Measurements from ENCODE around the gene TMEM184A.

Gene TMEM184A

GRCh38 chr7:1498370-1499305 lies 57.4 kb downstream of the TMEM184A start:
- Histone ChIP-seq H3K4me3 (ENCODE audit: low read length) (no peak overlapping the region), H3K9ac (ENCODE audit: low read length) (no peak overlapping the region), H3K4me1 (ENCODE audit: control insufficient read depth, low read depth, low read length) (peaks cover 3% of the 10 kb centered on the region), H3K27ac (ENCODE audit: low read length) (no peak overlapping the region), H3K36me3 (ENCODE audit: control insufficient read depth, low read depth, low read length) (peaks cover 50% of the 10 kb centered on the region), H3K9me3 (ENCODE audit: control insufficient read depth, low read depth, low read length) (no peaks in the 10 kb centered on the region), H3K27me3 (ENCODE audit: control insufficient read depth, insufficient read depth, low read length) (no peaks in the 10 kb centered on the region)

DNA sequence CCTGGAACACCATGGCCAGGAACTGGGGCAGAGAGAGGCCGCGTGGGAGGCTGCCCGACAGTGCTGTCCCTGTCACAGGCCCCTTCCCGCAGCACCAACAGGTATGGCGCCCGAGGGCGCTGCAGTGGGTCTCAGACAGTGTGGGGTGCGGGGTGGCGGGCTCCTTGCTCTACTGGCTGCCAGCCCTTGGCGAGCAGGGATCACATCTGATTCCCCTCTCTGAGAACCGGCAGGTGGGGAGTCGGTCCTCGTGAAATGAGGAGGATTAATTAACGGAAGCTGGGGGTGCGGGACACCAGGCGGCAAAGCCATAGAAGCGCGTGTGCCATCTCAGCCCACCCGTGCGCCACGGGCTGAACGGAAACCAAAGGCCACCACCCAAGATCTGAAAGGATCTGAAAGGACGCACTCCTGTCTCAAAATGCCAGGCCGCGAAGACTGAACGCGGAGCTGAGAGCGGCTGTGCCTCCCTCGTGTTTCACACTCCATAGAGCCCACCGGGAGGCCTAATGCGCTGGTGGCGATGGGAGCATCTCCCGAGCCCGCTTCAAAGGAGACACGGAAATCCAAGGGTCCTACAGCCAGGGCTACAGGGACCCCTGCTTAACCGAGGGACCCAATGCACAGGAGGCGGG lies 58.6 kb downstream of the TMEM184A start:
- Histone ChIP-seq H3K4me3 (ENCODE audit: low read length) (no peak overlapping the region), H3K9me3 (ENCODE audit: control insufficient read depth, low read depth, low read length) (no peaks in the 10 kb centered on the region), H3K27me3 (ENCODE audit: control insufficient read depth, insufficient read depth, low read length) (no peaks in the 10 kb centered on the region), H3K4me1 (ENCODE audit: control insufficient read depth, low read depth, low read length) (no peaks in the 10 kb centered on the region), H3K9ac (ENCODE audit: low read length) (no peak overlapping the region), H3K27ac (ENCODE audit: low read length) (no peak overlapping the region), H3K36me3 (ENCODE audit: control insufficient read depth, low read depth, low read length) (peaks cover 55% of the 10 kb centered on the region)

DNA sequence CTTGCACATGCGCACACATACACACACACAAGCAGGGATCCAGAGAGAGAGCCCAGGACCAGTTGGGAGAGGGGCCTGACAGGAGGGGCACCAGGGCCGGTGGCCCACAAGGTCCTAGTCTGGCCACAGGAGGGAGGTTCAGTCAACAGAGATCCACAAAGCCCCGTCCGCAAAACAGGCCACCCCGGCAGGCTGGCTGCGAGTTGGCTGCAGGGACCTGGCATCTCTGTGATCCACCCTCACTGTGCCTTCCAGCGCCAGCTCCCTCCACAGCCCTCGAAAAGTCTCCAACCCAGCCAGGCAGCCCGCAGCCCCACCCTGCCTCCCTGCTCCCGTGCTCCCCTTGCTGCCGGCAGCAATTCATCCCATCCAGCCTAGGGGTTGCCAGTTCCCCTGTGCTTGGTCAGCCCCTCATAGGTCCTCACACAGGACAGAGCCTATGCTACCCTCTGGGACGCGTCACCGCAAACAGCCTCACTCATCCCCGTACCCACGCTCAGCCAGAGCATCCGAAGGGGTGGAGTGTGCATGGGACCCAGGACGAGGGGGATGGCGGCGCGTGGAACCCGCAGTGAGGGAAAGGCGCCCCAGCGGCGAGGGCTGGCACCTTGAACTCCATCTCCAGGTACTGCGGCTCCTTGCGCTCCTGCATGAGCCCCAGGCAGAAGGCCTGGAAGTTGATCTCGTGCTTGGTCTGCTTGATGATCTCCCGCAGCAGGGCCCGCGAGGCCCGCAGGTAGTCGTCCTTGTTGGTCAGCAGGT lies 59.3 kb downstream of the TMEM184A start:
- Histone ChIP-seq H3K4me1 (ENCODE audit: control insufficient read depth, low read depth, low read length) (no peaks in the 10 kb centered on the region), H3K9me3 (ENCODE audit: control insufficient read depth, low read depth, low read length) (no peaks in the 10 kb centered on the region), H3K9ac (ENCODE audit: low read length) (no peak overlapping the region), H3K36me3 (ENCODE audit: control insufficient read depth, low read depth, low read length) (peaks cover 54% of the 10 kb centered on the region), H3K27ac (ENCODE audit: low read length) (no peak overlapping the region), H3K27me3 (ENCODE audit: control insufficient read depth, insufficient read depth, low read length) (no peaks in the 10 kb centered on the region), H3K4me3 (ENCODE audit: low read length) (no peak overlapping the region)

DNA sequence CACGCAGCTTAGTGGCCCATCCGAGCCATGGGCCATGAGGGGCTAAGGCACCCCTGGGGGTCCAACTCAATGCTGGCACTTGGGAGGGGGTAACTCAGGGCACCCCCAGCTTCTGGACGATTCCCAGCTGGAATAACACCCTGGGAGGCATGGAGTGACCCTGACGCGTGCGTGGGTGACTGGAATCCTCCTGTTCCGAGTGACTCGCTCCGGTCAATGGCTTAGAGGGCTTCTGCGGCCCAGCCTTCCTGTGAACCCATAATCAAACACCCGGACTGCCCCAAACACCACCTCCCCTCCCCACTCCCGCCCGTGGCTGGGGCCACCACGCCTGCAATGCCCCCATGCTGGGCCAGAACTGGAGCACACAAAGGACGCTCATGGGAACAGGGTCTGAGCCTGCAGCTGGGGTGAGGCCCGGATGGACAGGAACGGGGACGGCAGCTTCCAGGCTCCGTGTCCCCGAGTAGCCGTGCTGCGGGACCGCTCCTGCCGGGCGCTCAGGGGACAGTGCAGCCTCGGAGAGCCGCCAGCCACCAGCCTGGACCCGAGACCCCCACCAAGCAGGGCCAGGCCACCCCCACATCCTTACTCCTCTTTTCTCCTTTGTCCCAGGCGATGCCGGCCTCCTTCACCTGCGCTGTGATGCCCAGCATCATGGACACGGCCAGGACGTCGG lies 60.3 kb downstream of the TMEM184A start:
- Histone ChIP-seq H3K4me3 (ENCODE audit: low read length) (no peak overlapping the region), H3K9ac (ENCODE audit: low read length) (no peak overlapping the region), H3K4me1 (ENCODE audit: control insufficient read depth, low read depth, low read length) (no peaks in the 10 kb centered on the region), H3K27ac (ENCODE audit: low read length) (no peak overlapping the region), H3K9me3 (ENCODE audit: control insufficient read depth, low read depth, low read length) (no peaks in the 10 kb centered on the region), H3K36me3 (ENCODE audit: control insufficient read depth, low read depth, low read length) (peaks cover 55% of the 10 kb centered on the region), H3K27me3 (ENCODE audit: control insufficient read depth, insufficient read depth, low read length) (no peaks in the 10 kb centered on the region)

GRCh38 chr7:1494866-1495563 lies 61.0 kb downstream of the TMEM184A start:
- Histone ChIP-seq H3K4me3 (ENCODE audit: low read length) (no peak overlapping the region), H3K9ac (ENCODE audit: low read length) (no peak overlapping the region), H3K27ac (ENCODE audit: low read length) (no peak overlapping the region), H3K36me3 (ENCODE audit: control insufficient read depth, low read depth, low read length) (peaks cover 52% of the 10 kb centered on the region), H3K9me3 (ENCODE audit: control insufficient read depth, low read depth, low read length) (no peaks in the 10 kb centered on the region), H3K4me1 (ENCODE audit: control insufficient read depth, low read depth, low read length) (no peaks in the 10 kb centered on the region), H3K27me3 (ENCODE audit: control insufficient read depth, insufficient read depth, low read length) (no peaks in the 10 kb centered on the region)

DNA sequence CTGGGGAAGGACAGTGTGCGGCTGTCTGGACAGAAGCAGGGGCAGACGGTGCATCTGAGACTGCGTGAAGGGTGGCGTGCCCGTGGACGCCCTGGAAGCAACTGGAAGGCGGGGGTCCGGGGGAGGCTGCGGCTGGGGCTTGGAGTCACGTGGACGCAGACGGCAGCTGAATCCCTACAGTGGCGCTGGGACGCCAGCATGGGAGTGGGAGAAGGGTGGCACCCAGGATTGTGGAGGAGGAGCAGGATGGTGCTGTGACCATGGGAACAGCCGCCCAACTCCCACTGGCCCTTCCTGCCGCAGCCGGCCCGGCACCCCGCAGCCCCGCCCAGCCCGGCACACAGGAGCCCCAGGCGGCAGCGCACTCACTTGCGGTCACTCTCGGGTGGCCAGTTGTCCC lies 61.6 kb downstream of the TMEM184A start:
- no peaks in the 10 kb centered on the region for H3K9me3 ChIP-seq (ENCODE audit: control insufficient read depth, low read depth, low read length)
- no peaks in the 10 kb centered on the region for H3K4me1 ChIP-seq (ENCODE audit: control insufficient read depth, low read depth, low read length)
- no peak overlapping the region for H3K4me3 ChIP-seq (ENCODE audit: low read length)
- no peaks in the 10 kb centered on the region for H3K27me3 ChIP-seq (ENCODE audit: control insufficient read depth, insufficient read depth, low read length)
- peaks cover 48% of the 10 kb centered on the region for H3K36me3 ChIP-seq (ENCODE audit: control insufficient read depth, low read depth, low read length)
- H3K27ac ChIP-seq (ENCODE audit: low read length), result no peak overlapping the region
- H3K9ac ChIP-seq (ENCODE audit: low read length), result no peak overlapping the region

GRCh38 chr7:1493571-1493970 lies 62.4 kb downstream of the TMEM184A start:
- Histone ChIP-seq H3K4me1 (ENCODE audit: control insufficient read depth, low read depth, low read length) (no peaks in the 10 kb centered on the region), H3K9me3 (ENCODE audit: control insufficient read depth, low read depth, low read length) (no peaks in the 10 kb centered on the region), H3K27me3 (ENCODE audit: control insufficient read depth, insufficient read depth, low read length) (no peaks in the 10 kb centered on the region), H3K4me3 (ENCODE audit: low read length) (no peak overlapping the region), H3K9ac (ENCODE audit: low read length) (no peak overlapping the region), H3K36me3 (ENCODE audit: control insufficient read depth, low read depth, low read length) (peaks cover 52% of the 10 kb centered on the region), H3K27ac (ENCODE audit: low read length) (no peak overlapping the region)

GRCh38 chr7:1493129-1493528 lies 62.9 kb downstream of the TMEM184A start:
- Histone ChIP-seq H3K4me3 (ENCODE audit: low read length) (no peak overlapping the region), H3K36me3 (ENCODE audit: control insufficient read depth, low read depth, low read length) (peaks cover 50% of the 10 kb centered on the region), H3K9me3 (ENCODE audit: control insufficient read depth, low read depth, low read length) (no peaks in the 10 kb centered on the region), H3K4me1 (ENCODE audit: control insufficient read depth, low read depth, low read length) (no peaks in the 10 kb centered on the region), H3K9ac (ENCODE audit: low read length) (no peak overlapping the region), H3K27ac (ENCODE audit: low read length) (no peak overlapping the region), H3K27me3 (ENCODE audit: control insufficient read depth, insufficient read depth, low read length) (no peaks in the 10 kb centered on the region)

- Histone ChIP-seq H3K27me3 (ENCODE audit: control insufficient read depth, insufficient read depth, low read length) (no peaks in the 10 kb centered on the region), H3K36me3 (ENCODE audit: control insufficient read depth, low read depth, low read length) (peaks cover 49% of the 10 kb centered on the region)
Observed at GRCh38 chr7:1492640-1493039, 63.4 kb downstream of the TMEM184A start.

More at GRCh38 chr7:1492640-1493039, 63.4 kb downstream of the TMEM184A start:
- Histone ChIP-seq H3K27ac (ENCODE audit: low read length) (no peak overlapping the region), H3K9me3 (ENCODE audit: control insufficient read depth, low read depth, low read length) (no peaks in the 10 kb centered on the region), H3K9ac (ENCODE audit: low read length) (no peak overlapping the region), H3K4me1 (ENCODE audit: control insufficient read depth, low read depth, low read length) (no peaks in the 10 kb centered on the region), H3K4me3 (ENCODE audit: low read length) (no peak overlapping the region)
